CD4-positive, alpha-beta T cell treated with Interleukin-12 subunit alpha and Interleukin-12 subunit beta, for 1 hour (primary cell): ENCODE measurements around the gene DLGAP1.
"Not testable (repeated sequence)": the region's sequence is repeated elsewhere in the genome, so short reads cannot be mapped to it uniquely, and the experiment has no call there.

Source experiments
- DNase-seq: peaks from one replicate; pipeline ENCODE4 v3.0.0-alpha.2; 2020

Gene DLGAP1

GRCh38 chr18:4384932-4385331, 70.2 kb downstream of the DLGAP1 start:
- DNase-seq: no peak

- DNase-seq: no peak
Observed at GRCh38 chr18:4374564-4374963, 80.5 kb downstream of the DLGAP1 start.

DNA sequence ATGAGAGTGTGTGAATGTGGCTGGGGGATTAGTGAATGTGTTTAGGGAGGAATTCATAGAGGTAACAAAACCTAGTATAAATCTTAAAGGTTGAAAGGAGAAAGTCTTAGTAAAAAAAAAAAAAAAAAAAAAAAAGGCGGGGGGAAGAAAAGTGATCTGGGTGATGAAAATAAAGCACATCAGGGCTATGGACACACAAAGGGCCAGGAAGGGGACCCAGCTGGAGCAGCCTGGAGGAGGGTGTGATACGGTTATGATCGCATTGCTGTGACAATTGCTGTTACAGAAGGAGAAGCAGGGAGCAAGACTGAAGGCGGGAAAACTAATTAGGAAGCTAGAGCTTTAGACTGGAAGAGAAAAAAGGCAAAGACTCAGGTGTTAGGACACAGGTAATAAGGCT, 85.4 kb downstream of the DLGAP1 start:
- DNase-seq: no peak

DNA sequence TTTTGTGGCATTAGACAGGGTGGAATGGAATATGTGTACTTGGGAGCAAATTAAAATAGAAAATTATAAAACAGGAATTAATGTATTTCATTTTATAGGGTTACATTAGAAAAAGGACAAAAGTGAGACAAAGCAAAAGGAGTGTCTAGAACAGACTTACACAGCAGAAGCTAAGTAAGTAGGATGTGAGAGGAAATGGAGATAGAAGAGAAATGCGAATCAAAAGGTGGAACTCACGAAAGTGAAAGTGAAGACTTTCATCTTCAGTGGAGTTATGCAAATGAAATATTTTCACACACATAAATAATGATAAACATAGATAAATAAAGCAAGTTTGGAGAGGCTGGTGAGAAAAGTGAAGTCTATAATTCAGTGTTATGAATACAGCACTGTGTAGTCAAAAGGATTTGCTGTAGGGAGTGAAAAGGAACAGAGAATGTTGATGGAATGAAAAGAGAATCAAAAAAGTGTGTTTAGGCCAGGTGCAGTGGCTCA, 94.8 kb downstream of the DLGAP1 start:
- DNase-seq: no peak

DNA sequence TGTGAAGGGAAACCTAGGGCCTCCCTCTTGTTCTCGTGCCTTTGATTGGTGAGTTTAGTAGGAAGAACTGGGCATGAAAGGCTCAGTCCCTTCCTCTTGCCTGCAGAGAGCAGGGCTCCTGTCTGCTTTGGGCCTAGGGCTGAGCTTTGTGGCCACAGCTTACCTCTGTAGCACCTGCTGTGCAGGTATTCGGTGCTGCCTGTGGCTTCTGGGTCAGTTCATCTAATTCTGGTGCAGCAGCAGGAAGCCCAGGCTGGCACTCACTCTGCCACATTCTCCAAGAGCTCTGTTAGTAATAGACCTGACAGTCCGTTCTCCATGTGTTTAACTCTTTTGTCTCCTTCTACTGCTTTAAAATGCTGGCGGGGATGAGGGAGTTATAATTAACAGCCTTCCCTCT, 96.5 kb downstream of the DLGAP1 start:
- no peak for DNase-seq

DNA sequence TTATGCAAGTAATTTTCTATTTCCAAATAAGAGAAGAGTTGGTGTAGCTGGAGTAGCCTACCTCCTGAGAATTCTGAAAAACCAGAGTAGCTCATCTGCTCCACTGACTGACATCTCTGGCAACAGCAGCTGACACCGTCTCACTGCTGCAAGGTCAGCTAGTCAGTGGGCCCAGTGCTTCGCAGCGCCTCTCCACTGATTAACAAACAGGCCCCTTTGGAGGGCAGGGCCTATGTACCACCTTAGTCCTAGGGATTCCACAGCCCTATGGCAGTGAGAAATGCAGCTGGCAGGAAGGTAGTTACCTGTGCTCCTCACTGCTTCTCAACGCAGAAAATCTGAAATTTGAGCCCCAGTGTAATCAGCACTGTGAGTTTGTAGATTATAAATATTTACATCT, 97.5 kb downstream of the DLGAP1 start:
- no peak for DNase-seq

- DNase-seq: no peak
Observed at GRCh38 chr18:4356929-4357328, 98.2 kb downstream of the DLGAP1 start.

DNA sequence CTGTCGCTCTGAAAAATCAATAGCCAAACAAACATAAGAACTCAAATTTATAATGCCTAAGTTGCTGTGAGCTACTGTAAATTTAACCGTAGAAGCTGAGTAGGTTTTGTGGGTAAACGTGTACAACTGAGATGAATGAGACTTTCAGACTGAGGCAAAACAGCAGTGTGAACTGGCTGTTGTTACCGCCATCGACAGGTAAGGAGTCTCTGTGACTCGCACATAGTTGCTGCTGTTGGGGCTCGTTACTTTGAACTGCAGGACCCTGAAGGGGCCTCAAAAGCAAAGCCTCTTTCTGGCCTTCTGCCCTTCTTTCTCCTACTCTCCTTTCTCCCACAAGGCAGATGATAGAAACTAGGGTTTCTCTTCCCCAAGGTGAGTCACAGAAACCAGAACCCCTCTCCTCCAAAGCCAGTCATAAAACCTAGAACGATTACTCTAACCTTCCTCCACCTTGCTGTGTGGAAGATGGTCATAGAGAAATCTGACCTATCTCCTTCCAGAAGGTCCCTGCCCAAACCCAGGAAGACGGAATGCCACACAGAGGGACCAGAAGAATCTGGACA, 101.2 kb downstream of the DLGAP1 start:
- DNase-seq: no peak

DNA sequence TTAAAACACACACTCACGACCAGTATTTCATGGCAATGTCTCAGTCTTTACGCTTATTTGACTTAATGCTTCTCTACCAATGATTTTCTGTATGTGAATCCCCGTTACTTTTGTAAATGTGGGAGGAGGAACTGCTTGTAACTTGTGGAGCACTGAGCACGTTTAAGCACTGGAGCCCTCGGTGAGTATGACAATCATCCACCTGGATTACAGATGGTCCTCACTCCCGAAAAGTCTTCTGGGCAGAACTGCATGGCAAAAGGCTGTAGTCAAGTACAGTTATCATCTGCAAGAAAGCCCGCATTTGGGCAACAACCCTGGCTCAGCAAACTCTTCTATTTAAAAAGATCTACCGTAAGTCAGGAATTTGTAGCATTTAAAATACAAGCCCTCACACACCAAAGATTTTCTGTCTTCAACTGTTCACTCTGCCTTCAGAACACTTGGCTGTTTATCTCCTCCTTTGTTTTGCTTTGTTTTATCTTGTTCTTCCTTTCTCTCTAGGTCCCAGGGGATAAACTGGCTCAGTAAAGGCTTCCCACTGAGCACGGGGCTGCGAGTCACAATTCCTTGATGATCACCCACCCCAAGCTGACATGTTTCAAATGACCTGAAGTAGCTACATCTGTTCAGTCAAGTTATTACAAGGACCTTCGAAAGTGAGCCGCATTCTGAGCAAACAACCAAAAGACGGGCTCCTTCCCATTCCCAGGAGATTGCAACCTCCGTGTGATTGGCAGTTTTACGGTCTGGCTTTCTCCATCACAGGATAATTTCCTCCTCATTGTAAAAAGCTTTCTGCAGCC, 102.2 kb downstream of the DLGAP1 start:
- DNase-seq: no peak

DNA sequence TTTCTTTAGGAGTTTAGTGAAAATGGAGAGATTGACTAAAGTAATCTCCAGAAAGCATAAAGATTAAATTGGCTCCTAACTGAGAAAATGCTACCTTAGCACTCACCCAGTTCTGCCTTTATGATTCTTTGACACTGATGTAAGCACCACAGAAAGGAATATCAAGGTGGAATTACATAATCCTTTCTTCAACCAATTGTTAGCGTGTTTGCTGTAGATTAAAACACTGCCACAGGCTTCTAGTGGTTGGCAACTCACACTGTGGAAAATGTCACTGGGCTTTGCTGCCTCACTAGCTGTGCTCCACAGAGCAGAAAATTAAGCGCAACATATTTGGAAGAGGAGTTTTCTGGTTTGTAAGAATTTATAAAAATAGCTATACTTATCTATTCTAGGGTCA, 104.1 kb downstream of the DLGAP1 start:
- DNase-seq: no peak

- no peak for DNase-seq
Observed at GRCh38 chr18:4335386-4335785, 119.7 kb downstream of the DLGAP1 start.

GRCh38 chr18:4333043-4333442, 122.1 kb downstream of the DLGAP1 start:
- DNase-seq: no peak

DNA sequence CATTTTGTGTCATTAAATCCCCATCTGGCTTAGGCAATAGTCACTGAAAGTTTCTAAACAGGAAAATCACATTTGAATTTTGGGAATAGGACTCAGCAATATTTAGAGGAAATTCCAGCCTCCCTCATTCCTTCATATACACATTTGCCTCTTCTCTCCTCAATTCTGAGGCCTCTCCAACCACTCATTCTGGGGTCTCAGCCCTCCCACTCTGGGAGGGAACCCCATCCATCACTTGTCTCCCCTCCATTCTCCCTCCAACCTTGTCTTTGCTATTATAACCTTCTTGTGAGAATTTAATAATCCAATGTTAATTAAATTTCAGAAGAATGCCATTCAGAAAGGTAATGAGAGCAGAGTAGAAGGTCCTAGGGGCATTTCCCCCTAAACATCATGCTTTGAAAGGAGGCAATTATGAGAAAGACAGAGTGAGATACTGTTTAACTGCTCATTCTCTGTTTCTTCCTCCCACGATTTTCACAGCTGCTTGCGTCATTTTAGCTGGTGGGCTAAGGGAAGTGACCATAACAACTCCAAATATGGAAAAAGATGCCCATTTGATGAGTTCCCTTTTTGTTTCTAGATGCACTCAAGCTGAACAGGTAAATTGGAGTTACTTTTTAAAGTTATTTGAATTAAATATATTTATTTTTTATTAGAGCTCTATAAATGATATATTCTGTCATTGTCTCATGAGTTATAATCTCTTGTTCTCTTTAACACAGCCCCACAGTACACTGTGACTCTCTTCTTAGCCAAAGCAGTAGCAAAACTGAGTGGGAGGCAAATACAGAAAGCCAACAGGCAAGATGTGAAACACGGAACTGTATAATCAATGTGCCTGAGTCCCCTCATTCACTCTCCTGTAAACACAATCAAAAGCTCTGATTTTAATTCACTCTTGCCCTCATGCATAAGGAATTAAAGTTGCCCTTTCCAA, 135.1 kb downstream of the DLGAP1 start:
- DNase-seq: no peak

DNA sequence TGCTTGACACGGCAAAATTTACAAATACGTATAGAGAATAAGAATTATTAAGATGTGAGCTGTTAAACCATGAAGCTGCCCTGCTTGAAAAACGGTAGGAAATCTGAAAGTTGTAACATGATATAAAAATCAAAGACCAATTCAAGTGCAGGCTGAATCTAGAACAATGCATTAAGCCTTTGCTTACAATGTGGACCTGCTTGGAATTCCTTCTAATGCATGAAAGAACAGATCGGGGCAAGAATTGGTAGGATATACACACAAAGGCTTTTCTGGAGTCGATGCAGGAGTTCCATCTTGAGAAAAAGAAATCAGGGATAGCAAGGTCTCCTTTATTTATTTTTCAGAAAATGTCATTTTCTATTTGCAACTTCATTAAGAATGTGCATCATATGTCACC, 136.8 kb downstream of the DLGAP1 start:
- no peak for DNase-seq

- DNase-seq: not testable (repeated sequence)
Observed at GRCh38 chr18:4311945-4312344, 143.2 kb downstream of the DLGAP1 start.

GRCh38 chr18:4311136-4311535, 144.0 kb downstream of the DLGAP1 start:
- DNase-seq: no peak

DNA sequence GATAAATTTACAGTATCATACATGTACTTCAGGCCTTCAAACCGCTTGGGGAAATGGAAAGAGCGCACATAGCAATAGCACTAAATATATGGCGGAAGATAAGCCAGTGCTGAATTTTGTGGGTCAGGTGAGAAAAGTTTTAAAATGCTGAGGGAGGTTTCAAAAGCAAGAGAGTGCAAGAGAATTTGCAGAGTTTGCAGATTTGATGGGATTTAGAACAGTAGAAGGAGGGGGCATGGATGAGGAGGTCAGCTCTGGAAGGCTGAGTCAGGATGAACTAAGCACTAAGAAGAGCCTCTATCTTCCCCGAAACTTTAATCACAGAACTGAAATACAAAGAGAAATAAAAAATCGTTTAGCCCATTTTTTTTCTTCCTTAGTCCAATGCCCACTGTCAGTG, 145.9 kb downstream of the DLGAP1 start:
- DNase-seq: no peak

GRCh38 chr18:4308576-4308975, 146.5 kb downstream of the DLGAP1 start:
- no peak for DNase-seq

GRCh38 chr18:4299395-4299794, 155.7 kb downstream of the DLGAP1 start:
- DNase-seq: no peak

DNA sequence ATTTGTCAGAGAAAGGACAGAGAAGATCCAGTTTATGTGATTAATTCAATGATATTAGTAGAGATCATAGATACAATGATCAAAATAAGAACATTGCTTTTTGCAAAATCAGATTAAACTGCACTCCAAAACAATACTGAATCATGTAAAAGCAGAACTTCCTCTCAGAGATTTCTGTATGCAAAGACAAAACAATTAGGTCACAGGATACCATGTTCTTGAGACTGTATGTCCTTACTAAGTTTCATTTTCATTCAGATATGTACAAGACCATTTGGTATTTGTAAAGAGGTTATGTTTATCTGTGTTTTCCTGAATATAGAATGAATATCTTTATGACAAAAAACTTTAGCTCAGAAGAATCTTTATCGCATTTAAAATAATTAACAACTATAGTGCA, 161.8 kb downstream of the DLGAP1 start:
- no peak for DNase-seq

GRCh38 chr18:4292696-4293095, 162.4 kb downstream of the DLGAP1 start:
- DNase-seq: no peak

GRCh38 chr18:4287340-4287739, 167.8 kb downstream of the DLGAP1 start:
- DNase-seq: not testable (repeated sequence)

GRCh38 chr18:4286256-4286655, 168.9 kb downstream of the DLGAP1 start:
- no peak for DNase-seq

DNA sequence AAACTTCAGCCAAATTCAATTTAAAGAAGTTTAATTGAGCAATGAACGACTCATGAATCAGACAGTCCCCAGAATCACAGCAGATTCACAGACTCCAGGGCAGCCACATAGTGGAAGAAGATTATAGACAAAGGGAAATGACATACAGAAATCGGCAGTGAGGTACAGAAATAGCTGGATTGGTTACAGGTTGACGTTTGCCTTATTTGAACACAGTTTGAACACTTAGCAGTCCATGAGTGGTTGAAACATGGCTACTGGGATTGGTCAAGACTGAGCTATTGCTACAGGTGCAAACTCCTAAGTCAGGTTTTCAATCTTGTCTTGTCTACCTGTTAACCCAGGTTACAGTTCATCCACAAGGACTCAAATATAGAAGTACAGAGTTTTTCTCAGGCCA, 169.6 kb downstream of the DLGAP1 start:
- DNase-seq: no peak
